ENCODE measurements around the gene UNC79. TPM values are rescaled to one million over a fixed set of nuclear protein-coding genes. Genes with fewer than 3 reads are reported as not detected.
"Not testable (repeated sequence)": the region's sequence is repeated elsewhere in the genome, so short reads cannot be mapped to it uniquely, and the experiment has no call there.

UNC79 gene
- total RNA-seq, 1 experiment from 2014 or later = not detected

GRCh38 chr14:93480867-93481266 lies 50.1 kb downstream of the UNC79 start:
- DNase-seq (ENCODE audit: low read depth) = no peak
- in situ Hi-C loops (cut with HindIII; ENCODE audit: low pct_unique_long_range_greater_than_20kb, low sequenced_read_pairs) = no loop called here

- in situ Hi-C loops (cut with HindIII; ENCODE audit: low pct_unique_long_range_greater_than_20kb, low sequenced_read_pairs) = no loop called here
- DNase-seq (ENCODE audit: low read depth) = no peak
These were observed 51.0 kb downstream of the UNC79 start for GRCh38 chr14:93481758-93482157.

- in situ Hi-C loops (cut with HindIII; ENCODE audit: low pct_unique_long_range_greater_than_20kb, low sequenced_read_pairs) = no loop called here
- no peak for DNase-seq (ENCODE audit: low read depth)
These were observed 59.3 kb downstream of the UNC79 start for GRCh38 chr14:93490001-93490400.

GRCh38 chr14:93493054-93493453 lies 62.3 kb downstream of the UNC79 start:
- DNase-seq (ENCODE audit: low read depth) = no peak
- in situ Hi-C loops (cut with HindIII; ENCODE audit: low pct_unique_long_range_greater_than_20kb, low sequenced_read_pairs) = no loop called here

GRCh38 chr14:93493622-93494021 lies 62.9 kb downstream of the UNC79 start:
- in situ Hi-C loops (cut with HindIII; ENCODE audit: low pct_unique_long_range_greater_than_20kb, low sequenced_read_pairs); DNase-seq (ENCODE audit: low read depth): not testable (repeated sequence)

- in situ Hi-C loops (cut with HindIII; ENCODE audit: low pct_unique_long_range_greater_than_20kb, low sequenced_read_pairs) = no loop called here
- no peak for DNase-seq (ENCODE audit: low read depth)
These were observed 66.4 kb downstream of the UNC79 start for GRCh38 chr14:93496856-93497741.

- in situ Hi-C loops (cut with HindIII; ENCODE audit: low pct_unique_long_range_greater_than_20kb, low sequenced_read_pairs) = no loop called here
- DNase-seq (ENCODE audit: low read depth) = no peak
These were observed 79.3 kb downstream of the UNC79 start for GRCh38 chr14:93510056-93510455.

GRCh38 chr14:93511001-93511400 lies 80.3 kb downstream of the UNC79 start:
- DNase-seq (ENCODE audit: low read depth) = no peak
- in situ Hi-C loops (cut with HindIII; ENCODE audit: low pct_unique_long_range_greater_than_20kb, low sequenced_read_pairs) = no loop called here

GRCh38 chr14:93520053-93520607 lies 89.4 kb downstream of the UNC79 start:
- no peak for DNase-seq (ENCODE audit: low read depth)

GRCh38 chr14:93522221-93522620 lies 91.5 kb downstream of the UNC79 start:
- DNase-seq (ENCODE audit: low read depth) = no peak
- in situ Hi-C loops (cut with HindIII; ENCODE audit: low pct_unique_long_range_greater_than_20kb, low sequenced_read_pairs) = no loop called here

More at GRCh38 chr14:93520053-93520607, 89.4 kb downstream of the UNC79 start:
- in situ Hi-C loops (cut with HindIII; ENCODE audit: low pct_unique_long_range_greater_than_20kb, low sequenced_read_pairs) = no loop called here

GRCh38 chr14:93525216-93525615 lies 94.5 kb downstream of the UNC79 start:
- in situ Hi-C loops (cut with HindIII; ENCODE audit: low pct_unique_long_range_greater_than_20kb, low sequenced_read_pairs); DNase-seq (ENCODE audit: low read depth): not testable (repeated sequence)

- DNase-seq (ENCODE audit: low read depth) = no peak
These were observed 95.1 kb downstream of the UNC79 start for GRCh38 chr14:93525696-93526451.

GRCh38 chr14:93527203-93527607 lies 96.5 kb downstream of the UNC79 start:
- in situ Hi-C loops (cut with HindIII; ENCODE audit: low pct_unique_long_range_greater_than_20kb, low sequenced_read_pairs) = no loop called here
- no peak for DNase-seq (ENCODE audit: low read depth)

More at GRCh38 chr14:93525696-93526451, 95.1 kb downstream of the UNC79 start:
- in situ Hi-C loops (cut with HindIII; ENCODE audit: low pct_unique_long_range_greater_than_20kb, low sequenced_read_pairs) = no loop called here

- no peak for DNase-seq (ENCODE audit: low read depth)
- in situ Hi-C loops (cut with HindIII; ENCODE audit: low pct_unique_long_range_greater_than_20kb, low sequenced_read_pairs) = no loop called here
These were observed 98.3 kb downstream of the UNC79 start for GRCh38 chr14:93528884-93529558.

GRCh38 chr14:93531644-93532043 lies 100.9 kb downstream of the UNC79 start:
- in situ Hi-C loops (cut with HindIII; ENCODE audit: low pct_unique_long_range_greater_than_20kb, low sequenced_read_pairs) = no loop called here
- no peak for DNase-seq (ENCODE audit: low read depth)

GRCh38 chr14:93532541-93532940 lies 101.8 kb downstream of the UNC79 start:
- in situ Hi-C loops (cut with HindIII; ENCODE audit: low pct_unique_long_range_greater_than_20kb, low sequenced_read_pairs) = no loop called here
- no peak for DNase-seq (ENCODE audit: low read depth)

- DNase-seq (ENCODE audit: low read depth) = no peak
- in situ Hi-C loops (cut with HindIII; ENCODE audit: low pct_unique_long_range_greater_than_20kb, low sequenced_read_pairs) = no loop called here
These were observed 102.7 kb downstream of the UNC79 start for GRCh38 chr14:93533437-93533836.

- peak; percentile 33 for DNase-seq (ENCODE audit: low read depth)
- in situ Hi-C loops (cut with HindIII; ENCODE audit: low pct_unique_long_range_greater_than_20kb, low sequenced_read_pairs) = no loop called here
These were observed 103.1 kb downstream of the UNC79 start for GRCh38 chr14:93533842-93534241.

All from Caki2 (cell line).